Endothelial cell of hepatic sinusoid (primary cell): ENCODE data around the gene PTK6.
"Not testable (repeated sequence)": the region's sequence is repeated elsewhere in the genome, so short reads cannot be mapped to it uniquely, and the experiment has no call there.

ENCODE experiments used
- in situ Hi-C: cut with HindIII; loops from 2 replicates; pipeline ENCODE4 v1.10.0; 2017; ENCODE audit warnings: low sequenced_read_pairs

PTK6 gene

DNA sequence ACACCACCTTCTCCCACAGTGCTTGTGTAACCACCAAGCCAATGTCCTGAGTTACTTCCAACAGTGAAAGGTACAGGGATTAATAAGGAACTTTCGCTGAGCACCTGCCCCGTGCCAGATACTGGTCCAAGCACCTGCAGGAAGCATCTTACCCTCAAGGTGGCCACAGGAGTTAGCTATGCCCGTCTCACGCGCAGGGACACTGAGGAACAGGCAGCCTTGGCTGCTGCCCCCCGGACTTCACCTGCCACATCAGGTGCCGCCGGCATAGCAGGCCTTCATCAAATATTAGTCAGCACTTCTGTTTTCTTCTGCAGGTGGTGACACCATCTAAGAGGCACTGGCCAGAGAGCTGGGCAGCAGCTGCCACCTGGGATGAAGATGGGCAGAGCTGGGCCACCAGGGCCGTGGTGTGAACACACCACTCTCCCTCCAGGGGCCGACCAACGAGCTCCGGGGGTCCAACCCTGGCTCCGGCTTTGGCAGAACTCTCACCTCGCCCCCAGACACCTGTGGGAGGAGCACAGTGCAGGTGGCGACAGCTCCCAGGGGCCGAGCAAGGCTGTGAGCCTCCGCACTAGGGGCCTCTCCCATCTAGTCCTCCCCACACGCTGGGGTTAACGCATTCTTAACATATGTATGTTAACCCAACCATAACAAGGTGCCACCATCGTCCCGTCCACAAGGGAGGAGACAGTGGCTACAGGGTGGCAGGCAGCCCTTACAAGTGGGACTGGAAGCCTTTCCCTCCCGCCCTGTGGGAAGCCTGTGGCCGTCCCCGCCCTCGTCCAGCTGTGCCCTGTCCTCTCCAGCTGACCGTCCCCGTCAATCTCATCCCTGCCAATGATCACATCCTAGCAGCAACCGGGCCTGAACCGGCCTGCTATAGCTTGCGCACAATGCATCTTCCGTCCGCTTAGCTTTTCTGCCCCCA, 19.5 kb downstream of the PTK6 start:
- in situ Hi-C loops = no loop called here

DNA sequence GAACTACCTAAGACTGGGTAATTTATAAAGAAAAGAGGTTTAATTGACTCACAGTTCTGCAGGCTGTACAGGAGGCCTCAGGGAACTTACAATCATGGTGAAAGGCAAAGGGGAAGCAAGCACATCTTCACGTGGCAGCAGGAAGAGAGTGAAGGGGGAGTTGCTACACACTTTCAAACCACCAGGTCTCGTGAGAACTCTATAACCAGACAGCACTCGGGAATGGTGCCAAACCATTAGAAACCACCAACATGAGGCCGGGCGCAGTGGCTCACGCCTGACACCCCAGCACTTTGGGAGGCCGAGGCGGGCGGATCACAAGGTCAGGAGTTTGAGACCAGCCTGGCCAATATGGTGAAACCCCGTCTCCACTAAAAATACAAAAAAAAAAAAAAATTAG, 22.7 kb downstream of the PTK6 start:
- in situ Hi-C loops = not testable (repeated sequence)

DNA sequence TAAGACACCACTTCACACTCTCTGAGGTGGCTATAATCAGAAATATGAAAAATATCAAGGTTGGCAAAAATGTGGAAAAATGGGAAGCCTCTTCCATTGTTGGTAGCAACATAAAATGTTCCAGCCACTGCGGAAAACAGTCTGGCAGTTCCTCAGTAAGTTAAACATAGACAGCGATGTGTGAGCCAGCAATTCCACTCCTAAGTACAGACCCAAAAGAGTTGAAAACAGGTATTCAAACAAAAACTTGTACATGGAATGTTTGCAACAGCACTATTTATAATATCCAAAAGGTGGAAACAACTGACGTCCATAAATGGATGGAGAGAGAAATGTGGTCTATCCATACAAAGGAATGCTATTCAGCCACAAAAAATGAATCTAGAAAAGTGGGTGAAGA, 24.0 kb downstream of the PTK6 start:
- in situ Hi-C loops = no loop called here

DNA sequence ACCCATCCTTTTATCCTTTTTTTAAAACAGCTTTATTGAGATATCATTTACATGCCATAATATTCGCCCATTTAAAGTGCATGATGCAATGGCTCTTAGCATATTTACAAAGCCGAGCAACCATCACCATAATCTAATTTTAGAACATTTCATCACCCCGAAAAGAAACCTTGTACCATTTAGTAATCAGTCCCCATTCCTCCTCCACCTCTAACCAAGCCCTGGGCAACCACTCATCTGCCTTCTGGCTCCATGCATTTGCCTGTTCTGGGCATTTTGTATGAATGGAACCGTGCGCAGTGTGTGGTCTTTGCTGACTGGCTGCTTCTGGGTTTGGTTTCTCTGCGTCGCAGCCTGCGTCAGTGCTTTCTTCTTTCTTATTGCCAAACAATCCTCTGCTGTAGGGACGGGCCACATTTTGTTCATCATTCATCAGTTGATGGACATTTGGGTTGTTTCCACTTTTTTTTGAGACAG, 28.1 kb downstream of the PTK6 start:
- in situ Hi-C loops = no loop called here

DNA sequence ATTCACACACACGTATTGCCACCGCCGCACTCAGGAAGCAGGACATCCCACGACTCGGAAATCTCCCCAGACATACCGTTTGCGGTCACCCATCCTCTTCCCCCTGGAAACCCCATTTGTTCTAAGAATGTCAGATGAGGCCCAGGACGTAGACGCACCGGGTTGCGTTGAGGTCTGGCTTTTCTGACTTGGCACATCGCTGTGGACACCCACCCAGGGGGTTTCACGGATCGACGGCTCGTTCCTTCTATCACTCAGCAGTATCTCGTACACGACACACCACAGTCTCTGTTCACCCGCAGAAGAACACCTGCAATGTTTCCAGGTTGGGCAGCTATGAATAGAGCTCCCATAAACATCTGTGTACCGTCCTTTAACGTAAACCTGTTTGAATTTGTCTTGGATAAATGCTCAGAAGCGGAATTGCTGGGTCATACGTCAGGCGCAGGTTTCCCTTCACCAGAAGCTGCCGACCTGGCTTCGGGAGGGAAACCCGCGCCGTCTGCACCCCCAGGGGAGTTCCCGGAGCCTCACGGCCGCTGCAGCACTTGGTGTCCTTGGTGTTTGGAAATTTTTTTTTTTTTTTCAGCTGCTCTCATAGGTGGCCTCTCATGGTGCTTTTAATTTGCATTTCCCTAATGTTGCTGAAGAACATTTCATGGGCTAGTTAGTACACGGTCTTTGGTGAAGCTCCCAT, 29.0 kb downstream of the PTK6 start:
- in situ Hi-C loops = no loop called here

DNA sequence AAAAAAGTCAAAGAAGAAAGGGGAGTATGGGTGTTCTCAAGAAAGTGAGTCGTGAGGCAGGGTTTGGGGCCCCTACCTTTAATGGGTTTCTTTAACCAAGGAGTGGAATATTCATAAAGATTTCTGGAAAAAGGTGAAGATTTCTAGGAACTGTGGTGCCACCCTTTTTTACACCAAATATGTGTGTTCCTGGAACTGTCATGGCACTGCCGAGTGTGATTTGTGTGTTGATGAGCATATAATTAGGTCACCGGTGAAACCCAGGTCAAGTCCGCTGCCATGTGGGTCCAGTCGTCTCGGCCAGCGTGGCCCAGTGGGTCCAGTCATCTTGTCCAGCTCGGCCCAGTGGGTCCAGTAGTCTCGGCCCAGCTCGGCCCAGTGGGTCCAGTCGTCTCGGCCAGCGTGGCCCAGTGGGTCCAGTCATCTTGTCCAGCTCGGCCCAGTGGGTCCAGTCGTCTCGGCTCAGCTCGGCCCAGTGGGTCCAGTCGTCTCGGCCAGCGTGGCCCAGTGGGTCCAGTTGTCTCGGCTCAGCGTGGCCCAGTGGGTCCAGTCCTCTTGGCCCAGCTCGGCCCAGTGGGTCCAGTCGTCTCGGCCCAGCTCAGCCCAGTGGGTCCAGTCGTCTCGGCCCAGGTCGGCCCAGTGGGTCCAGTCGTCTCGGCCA, 30.0 kb downstream of the PTK6 start:
- in situ Hi-C loops = no loop called here

DNA sequence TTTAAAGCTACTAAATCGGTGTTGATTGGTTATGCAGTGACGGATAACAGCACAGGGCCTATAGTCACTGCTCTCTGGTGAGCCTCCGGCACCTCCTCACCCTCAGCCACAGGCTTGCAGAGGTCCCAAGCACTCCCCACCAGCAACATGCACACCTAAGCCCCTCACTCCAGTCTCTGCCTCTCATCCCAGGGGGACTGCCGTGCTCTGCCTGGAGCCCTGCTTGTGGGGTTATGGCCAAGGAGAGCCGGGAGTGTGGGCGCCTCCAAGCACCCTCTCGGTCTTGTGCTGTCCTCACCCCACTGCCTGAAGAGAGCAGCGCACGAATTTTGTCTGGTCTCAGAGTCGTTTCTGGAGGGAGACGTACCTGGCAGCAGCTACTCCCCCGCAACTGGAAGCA, 31.5 kb downstream of the PTK6 start:
- in situ Hi-C loops = no loop called here

DNA sequence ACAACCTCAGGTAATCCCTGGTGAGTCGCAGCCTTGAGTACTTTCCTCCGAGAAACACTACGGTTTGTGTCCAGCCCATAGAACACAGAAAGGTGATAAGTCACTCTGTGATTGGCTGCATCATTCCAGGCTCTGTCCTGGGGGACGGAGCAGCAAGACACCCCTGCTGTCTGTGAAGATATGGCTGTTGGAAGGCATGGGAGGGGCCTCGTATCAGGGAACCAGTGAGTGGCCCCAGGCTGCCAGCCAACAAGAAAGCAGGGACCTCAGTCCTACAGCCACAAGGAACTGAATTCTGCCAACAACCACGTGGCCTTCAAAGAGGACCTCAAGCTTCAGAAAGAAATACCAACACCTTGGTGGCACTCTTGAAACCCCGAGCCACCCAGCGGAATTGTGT, 31.9 kb downstream of the PTK6 start:
- in situ Hi-C loops = no loop called here

DNA sequence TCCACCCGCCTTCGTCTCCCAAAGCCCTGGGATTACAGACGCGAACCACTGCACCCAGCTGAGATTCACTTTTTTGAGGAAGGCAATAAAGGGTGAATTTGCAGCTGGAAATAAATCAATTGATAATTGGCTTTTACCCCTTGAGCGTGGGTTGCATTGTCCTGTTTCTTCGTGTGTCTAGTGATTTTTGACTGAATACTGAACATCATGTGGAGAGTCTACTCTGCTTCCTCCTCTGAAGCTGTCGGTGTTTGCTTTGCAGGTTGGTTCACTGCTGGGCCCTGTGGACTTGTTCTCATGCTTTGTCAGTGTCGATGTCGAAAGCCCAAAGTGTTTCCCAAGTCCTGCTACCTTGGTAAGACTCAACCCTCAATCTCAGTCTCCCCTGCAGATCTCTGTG, 32.5 kb downstream of the PTK6 start:
- in situ Hi-C loops = no loop called here

DNA sequence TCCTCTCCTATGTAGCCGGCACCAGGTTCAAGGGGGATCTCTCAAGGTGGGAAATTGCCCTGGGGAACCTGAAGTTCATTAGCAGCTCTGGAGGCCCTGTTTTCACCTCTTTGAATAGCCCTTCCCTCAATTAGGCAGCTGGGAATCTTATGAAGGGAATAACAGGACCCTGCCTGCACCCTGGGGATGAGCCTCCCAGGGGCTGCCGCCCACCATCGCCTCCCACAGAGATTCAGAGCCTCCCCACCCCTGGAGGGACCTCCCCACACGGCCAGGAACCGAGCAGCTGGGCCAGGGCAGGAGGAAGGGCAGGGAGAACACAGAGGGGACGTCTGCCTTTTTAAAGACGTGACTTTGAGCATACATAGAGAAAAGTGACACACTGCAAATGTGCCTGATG, 33.7 kb downstream of the PTK6 start:
- in situ Hi-C loops = no loop called here

DNA sequence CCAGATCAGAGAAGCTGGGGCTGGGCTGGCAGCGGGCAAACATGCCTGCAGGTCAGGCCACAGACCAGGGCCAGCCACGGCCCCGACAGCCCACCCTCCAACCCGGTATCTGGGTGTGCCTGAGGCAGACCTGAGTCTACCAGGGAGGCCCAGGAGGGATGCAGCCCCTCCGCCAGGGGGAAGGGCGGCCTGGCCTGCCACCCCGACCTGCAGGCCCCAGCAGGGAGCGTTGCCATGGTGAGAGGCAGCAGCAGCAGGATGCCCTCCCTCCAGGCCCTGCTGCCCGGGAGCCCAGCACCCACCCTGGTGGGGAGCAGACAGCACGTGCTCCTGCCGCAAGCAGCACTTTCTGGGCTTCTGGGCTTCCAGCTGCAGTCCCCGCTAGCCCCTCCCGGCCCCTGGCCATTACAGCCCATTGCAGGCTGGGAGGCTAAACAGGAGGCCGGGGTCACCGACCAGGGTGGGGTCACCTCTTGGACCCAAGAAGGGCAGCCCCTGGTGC, 34.5 kb downstream of the PTK6 start:
- in situ Hi-C loops = no loop called here

DNA sequence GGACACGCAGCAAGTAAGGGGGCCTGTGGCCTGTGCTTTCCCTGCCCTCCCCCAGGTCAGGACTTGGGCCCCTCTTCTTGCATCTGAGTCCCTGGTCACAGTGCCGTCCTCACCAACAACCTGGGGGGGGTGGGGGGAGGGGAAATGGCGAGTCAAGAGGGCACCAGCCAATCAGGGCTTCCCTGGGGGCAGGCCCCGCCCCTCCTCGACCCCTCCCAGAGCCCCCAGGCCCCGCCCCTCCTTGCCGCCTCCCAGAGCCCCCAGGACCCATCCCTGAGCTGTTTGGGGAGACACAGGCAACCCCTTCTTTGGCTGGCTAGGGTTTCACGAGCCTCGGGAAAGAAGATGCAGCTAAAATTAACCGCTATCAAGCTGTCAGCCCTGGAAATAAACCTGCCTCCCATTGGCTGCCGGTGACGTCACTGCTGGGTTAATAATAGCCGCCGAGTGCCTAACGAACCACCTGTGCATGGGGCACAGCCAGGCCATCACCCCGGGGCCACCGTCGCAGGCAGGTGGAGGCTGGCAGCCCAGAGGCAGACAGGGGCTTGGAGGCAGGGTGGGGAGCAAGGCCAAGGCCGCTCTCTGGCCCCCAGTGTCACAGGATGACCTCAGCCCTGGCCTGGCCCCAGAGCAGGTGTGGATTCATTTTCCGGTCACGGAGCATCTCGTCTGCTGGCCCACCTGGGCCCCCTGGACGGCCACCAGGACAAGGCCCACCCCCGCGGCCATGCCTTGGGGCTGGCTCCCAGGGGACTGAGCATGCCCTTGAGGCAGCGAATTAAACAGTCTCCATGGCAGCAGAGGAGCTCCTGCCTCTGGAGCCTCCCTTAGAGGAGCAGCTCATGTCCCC, 35.1 kb downstream of the PTK6 start:
- in situ Hi-C loops = no loop called here

DNA sequence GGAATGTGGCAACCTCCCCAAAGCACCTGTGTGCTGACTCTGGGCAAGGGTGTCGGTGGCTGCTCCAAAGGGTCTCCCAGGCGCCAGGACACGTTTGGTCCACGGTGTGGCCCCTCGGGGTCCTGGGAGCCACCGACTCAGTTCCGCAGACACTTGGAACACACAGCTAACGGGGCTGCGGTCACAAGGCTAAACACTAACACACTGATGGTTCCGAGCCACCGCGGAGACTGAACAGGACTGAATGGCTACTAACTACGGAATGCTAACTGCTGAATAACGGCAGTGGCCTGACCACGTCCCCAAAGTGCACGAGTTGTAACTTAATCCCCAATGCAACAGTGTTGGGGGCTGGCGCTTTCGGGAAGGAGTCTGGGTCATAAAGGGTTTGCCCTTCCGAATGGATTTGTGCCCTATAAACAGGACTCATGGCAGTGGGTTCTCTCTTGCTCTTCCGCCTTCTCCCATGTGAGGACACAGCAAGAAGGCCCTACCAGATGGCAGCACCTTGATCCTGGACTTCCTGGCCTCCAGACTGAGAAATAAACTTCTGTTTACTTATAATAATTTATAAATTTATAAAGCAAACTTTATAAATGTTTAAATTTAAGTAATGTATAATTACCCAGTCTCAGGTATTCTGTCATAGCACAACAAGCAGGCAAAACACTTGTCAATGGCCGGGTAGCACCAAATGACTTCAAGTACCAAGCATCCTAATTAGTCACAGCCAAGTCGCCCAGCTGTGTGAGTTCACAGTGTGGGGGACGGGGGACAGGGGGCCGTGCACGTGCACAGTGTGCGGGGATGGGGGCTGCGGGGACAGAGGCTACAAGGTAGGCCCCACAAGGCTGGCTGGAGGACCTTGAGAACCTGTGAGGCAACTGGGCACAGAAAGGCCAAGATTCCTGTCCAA, 36.0 kb downstream of the PTK6 start:
- in situ Hi-C loops = no loop called here

DNA sequence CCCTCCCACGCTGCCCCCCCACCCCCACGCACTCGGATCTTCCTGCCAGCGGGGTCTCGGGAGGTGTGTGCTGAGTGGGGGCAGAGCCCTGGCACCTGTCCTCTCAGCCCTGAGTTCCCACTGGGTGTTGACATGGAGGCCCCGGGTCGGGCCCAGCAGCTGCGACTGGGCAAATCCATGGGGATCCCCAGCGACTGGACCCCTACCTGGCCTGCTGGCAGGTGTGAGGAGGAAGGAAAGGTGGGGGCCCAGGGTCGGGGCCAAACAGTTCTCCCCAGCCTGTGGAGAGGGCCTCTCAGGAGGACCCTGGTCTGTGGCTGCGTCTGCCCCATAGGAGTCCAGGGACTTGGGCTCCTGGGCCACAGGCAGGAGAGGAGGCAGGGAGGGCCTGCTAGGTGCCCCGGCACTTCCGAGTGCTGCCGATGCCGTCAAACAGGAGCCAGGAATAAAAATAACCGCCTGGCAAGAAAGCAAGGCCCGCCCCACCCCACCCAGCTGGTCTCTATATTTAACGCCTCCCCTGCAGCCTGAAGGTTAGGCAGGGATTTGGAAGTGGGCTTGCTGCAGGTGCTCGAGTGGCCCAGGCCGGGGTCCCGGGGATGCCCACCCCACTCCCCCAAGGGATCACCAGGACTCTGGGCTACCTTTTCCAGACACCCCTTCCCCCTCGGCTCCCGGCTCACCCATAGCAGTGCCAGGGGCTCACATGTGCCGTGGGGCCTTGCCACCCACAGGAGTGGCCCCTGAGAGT, 36.9 kb downstream of the PTK6 start:
- in situ Hi-C loops = no loop called here

DNA sequence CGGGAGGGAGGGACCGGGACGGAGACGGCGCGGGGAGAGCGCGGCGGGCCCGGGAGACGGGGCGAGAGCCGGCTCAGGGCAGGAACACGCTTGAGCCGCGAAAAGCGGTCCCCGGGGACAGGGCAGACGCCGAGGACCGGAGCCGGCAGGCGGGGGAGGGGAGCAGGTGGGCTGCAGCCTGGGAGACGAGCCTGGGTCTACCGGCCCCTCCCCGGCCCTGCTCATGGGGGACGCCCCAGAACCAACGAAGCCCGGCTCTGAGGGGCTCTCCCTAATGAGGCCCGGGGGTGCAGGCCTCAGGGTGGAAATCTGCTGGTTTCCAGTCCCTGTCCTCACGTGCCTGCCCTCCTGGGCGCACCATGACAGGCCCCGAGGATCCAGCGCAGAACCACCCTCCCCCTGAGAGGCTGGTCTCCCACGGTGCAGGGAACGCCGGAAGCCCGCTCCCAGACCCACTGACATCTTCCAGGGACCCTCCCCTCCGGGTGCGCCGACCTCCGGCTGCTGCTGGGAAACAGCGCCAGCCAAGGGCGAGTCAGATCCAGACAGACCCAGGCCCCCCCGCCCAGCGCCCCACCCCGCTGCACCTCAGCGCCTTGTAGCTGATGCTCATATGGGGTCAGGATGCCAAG, 37.7 kb downstream of the PTK6 start:
- in situ Hi-C loops = no loop called here

DNA sequence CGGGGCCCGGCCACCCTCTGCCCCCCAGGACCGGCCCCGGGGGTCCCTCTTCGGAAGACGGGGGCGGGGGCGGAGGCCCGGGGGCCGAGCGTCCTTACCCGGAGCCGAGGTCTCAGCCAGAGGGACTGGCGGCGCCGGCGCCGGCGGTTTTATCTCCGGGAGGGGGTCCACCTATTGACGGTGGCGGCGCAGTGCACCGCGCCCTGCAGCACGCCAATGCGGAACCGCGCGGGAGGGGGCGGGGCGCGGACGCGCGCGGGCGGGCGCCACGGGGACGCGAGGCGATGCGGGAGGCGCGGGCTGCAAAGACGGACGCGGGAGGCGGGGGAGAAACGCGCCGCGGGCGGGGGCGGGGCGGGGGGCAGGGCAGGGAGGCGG, 38.2 kb downstream of the PTK6 start, which contains the start of gene EEF1A2:
Gene EEF1A2, minus strand, starts transcription at position 124 of the 378 bp plus-strand sequence. CDS start 1,320 bp downstream, outside the sequence.
- in situ Hi-C loops = no loop called here

DNA sequence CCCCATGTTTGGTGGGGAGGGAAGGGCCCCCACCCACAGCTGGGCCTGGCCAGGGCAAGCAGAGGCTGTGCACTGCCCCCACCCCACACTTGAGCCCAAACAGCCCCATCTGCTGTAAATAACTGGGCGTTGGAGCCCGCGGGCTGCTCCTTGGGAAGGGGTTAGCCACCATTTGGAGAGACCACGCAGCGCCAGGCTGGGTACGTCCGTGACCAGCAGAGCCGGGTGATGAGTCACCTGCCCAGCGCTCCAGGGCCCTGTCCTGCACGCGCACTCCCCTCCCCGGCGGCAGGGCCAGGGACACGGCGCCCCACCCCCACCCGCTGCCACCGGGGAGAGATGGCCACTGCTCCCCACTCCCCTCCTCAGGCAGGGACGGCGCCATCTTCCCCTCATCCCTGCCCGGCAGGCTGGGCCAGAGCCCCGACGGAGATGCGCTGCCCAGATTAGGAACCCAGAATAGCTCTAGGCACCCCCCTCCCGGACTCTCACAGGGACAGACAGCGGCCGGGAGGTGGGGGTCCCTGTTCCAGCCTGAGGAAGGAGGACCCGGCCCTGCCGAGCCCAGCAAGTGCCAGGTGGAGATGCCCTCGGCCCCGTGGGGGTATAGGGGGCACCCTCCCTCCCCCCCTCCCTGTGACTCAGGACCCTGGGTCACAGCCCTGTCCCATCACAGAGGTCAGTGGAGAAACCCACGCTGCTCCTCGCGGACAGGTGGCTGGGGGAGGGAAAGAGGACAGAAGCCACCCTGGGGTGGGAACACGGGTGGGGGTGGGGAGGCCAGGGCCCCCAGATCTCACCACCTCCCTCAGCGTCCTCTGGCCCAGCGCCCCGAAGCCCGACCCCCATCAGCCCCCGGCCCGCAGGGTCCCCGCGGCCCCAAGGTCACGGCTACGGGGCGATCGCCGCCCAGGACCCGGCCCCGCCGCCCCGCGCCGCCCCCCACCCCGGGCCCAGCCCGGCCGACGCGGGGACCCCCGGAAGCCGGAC, 38.9 kb downstream of the PTK6 start:
- in situ Hi-C loops = no loop called here
